Neural cell (in vitro differentiated cells): ENCODE results near the gene MRPL37. TPM values are rescaled to one million over a fixed set of nuclear protein-coding genes. Genes with fewer than 3 reads are reported as not detected.

Experiments used
- H2AFZ ChIP-seq: fragments of 200-600, 300-800 bp; sonication (generic), shearing (Covaris generic); 2 replicates; pipeline ENCODE4 v1.6.0; 2014; ENCODE audit warnings: low read depth, mild to moderate bottlenecking, antibody characterized with exemption, low read length, moderate library complexity
- H3F3A ChIP-seq: fragments of 200-600 bp; shearing (Covaris generic); 2 replicates; pipeline ENCODE4 v1.6.1; 2016; ENCODE audit warnings: mild to moderate bottlenecking, moderate library complexity, mixed read lengths, antibody characterized with exemption, low read length; ENCODE audit not compliant: insufficient read depth, poor library complexity, severe bottlenecking
- H3K27ac ChIP-seq: fragments of 200-600, 300-800 bp; sonication (generic), shearing (Covaris generic); 2 replicates; pipeline ENCODE4 v1.5.1; 2014; ENCODE audit warnings: mild to moderate bottlenecking, low read length, moderate library complexity
- H3K27me3 ChIP-seq: fragments of 300-800, 200-600 bp; sonication (generic), shearing (Covaris generic); 2 replicates; pipeline ENCODE4 v1.6.0; 2014; ENCODE audit warnings: mild to moderate bottlenecking, low read depth, low read length, moderate library complexity; ENCODE audit not compliant: insufficient read depth
- H3K36me3 ChIP-seq: fragments of 300-800, 200-600 bp; sonication (generic), shearing (Covaris generic); 2 replicates; pipeline ENCODE4 v1.5.1; 2014; ENCODE audit warnings: mild to moderate bottlenecking, antibody characterized with exemption, low read length, moderate library complexity; ENCODE audit not compliant: insufficient read depth
- H3K4me2 ChIP-seq: fragments of 300-800, 200-600 bp; sonication (generic), shearing (Covaris generic); 2 replicates; pipeline ENCODE4 v1.6.0; 2014; ENCODE audit warnings: mild to moderate bottlenecking, low read length
- H3K4me3 ChIP-seq: fragments of 300-800, 200-600 bp; sonication (generic), shearing (Covaris generic); 2 replicates; pipeline ENCODE4 v1.5.1; 2014; ENCODE audit warnings: mild to moderate bottlenecking, low read length, moderate library complexity
- H3K79me2 ChIP-seq: fragments of 200-600 bp; shearing (Covaris generic); replicated peaks from 2 replicates; pipeline ENCODE4 v1.6.0; 2014; ENCODE audit warnings: mild to moderate bottlenecking, low read length, moderate library complexity; ENCODE audit not compliant: insufficient read depth
- H3K9ac ChIP-seq: fragments of 300-800, 200-600 bp; sonication (generic), shearing (Covaris generic); 2 replicates; pipeline ENCODE4 v1.6.1; 2016; ENCODE audit warnings: mild to moderate bottlenecking, low read length, mixed read lengths
- H3K9me2 ChIP-seq: fragments of 200-600 bp; shearing (Covaris generic); 2 replicates; pipeline ENCODE4 v1.6.1; 2016; ENCODE audit warnings: mild to moderate bottlenecking, low read length, mixed read lengths; ENCODE audit not compliant: insufficient read depth
- H3K9me3 ChIP-seq: fragments of 200-600, 300-800 bp; sonication (generic), shearing (Covaris generic); 2 replicates; pipeline ENCODE4 v1.6.1; 2016; ENCODE audit warnings: mild to moderate bottlenecking, mixed run types, low read length, moderate library complexity, mixed read lengths
- H4K20me1 ChIP-seq: fragments of 200-600 bp; shearing (Covaris generic); 2 replicates; pipeline ENCODE4 v1.6.1; 2016; ENCODE audit warnings: mild to moderate bottlenecking, mixed run types; ENCODE audit not compliant: insufficient read depth
- EP300 ChIP-seq: fragments of 450-650 bp; conservative IDR thresholded peaks from 2 replicates; pipeline ENCODE4 v1.6.1; 2014; ENCODE audit warnings: antibody characterized with exemption, mild to moderate bottlenecking, moderate library complexity; ENCODE audit not compliant: poor library complexity, severe bottlenecking
- EZH2 ChIP-seq: fragments of 200-600, 300-800 bp; shearing (Covaris generic), sonication (generic); IDR thresholded peaks from 2 replicates; pipeline ENCODE4 v1.6.1; 2014; ENCODE audit warnings: antibody characterized with exemption, low read length, borderline replicate concordance, mild to moderate bottlenecking; ENCODE audit not compliant: insufficient read depth, poor library complexity, severe bottlenecking
- MXI1 ChIP-seq: fragments of 450-650 bp; conservative IDR thresholded peaks from 2 replicates; pipeline ENCODE4 v1.6.1; 2014; ENCODE audit warnings: antibody characterized with exemption, mild to moderate bottlenecking; ENCODE audit not compliant: poor library complexity, severe bottlenecking
- POLR2AphosphoS5 ChIP-seq: IDR thresholded peaks from 2 replicates; pipeline ENCODE4 v1.6.1; 2012
- RAD21 ChIP-seq: fragments of 450-650 bp; conservative IDR thresholded peaks from 2 replicates; pipeline ENCODE4 v1.6.1; 2014; ENCODE audit warnings: antibody characterized with exemption, mild to moderate bottlenecking, moderate library complexity
- SMC3 ChIP-seq: fragments of 450-650 bp; conservative IDR thresholded peaks from 2 replicates; pipeline ENCODE4 v1.6.1; 2014; ENCODE audit warnings: antibody characterized with exemption, mild to moderate bottlenecking, moderate library complexity; ENCODE audit not compliant: poor library complexity
- TAF1 ChIP-seq: IDR thresholded peaks from 2 replicates; pipeline ENCODE4 v1.6.1; 2012; ENCODE audit warnings: low read depth
- polyA plus RNA-seq: library from polyadenylated mRNA; depleted of rRNA; stranded (reverse); fragments of >200 nt; gene quantifications from 2 replicates; pipeline ENCODE4 v1.2.3, GENCODE V29; 2014
- TF ChIP-seq, protein P1 (sequence below): IDR thresholded peaks from 2 replicates; pipeline ENCODE4 v1.6.1; 2012; ENCODE audit warnings: borderline replicate concordance
- TF ChIP-seq, protein P2 (sequence below): fragments of 450-650 bp; IDR thresholded peaks from 2 replicates; pipeline ENCODE4 v1.5.1; 2014; ENCODE audit warnings: antibody characterized with exemption, mild to moderate bottlenecking, moderate library complexity; ENCODE audit not compliant: poor library complexity, severe bottlenecking

MRPL37 gene
- polyA plus RNA-seq, 1 donor from 2014 or later = 24.3 TPM

DNA sequence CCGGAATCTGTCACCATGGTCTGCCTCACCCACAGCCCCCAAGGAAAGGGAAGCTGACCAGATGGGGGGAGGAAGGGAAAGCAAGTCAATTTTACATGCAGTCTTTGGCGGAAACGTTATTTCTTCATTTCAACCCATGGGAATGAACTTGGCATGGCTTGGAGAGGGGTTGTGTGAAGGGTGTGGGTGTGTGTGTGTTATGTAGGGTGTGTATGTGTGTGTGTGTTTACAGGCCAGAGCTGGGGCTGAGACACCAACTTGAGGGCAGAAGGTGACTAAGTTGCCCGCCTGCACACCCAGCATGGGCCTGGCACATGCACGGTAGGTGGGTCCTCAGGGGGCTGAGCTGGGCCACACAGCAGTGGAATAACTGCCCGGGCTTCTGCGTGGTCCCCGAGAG, 65.2 kb downstream of the MRPL37 start:
- Histone ChIP-seq H3K79me2 (peaks cover 51% of the 10 kb centered on the region), H3K27me3 (no peaks in the 10 kb centered on the region), H3K4me2 (no peak overlapping the region), H3K9me3 (no peaks in the 10 kb centered on the region), H3K4me3 (no peak overlapping the region), H3K9me2 (no peaks in the 10 kb centered on the region), H3K36me3 (no peaks in the 10 kb centered on the region), H3K27ac (no peak overlapping the region), H4K20me1 (peaks cover 11% of the 10 kb centered on the region), H3K9ac (no peak overlapping the region), H3F3A (no peaks in the 10 kb centered on the region), H2AFZ (no peak overlapping the region)
- TF ChIP-seq POLR2AphosphoS5 = no peak

DNA sequence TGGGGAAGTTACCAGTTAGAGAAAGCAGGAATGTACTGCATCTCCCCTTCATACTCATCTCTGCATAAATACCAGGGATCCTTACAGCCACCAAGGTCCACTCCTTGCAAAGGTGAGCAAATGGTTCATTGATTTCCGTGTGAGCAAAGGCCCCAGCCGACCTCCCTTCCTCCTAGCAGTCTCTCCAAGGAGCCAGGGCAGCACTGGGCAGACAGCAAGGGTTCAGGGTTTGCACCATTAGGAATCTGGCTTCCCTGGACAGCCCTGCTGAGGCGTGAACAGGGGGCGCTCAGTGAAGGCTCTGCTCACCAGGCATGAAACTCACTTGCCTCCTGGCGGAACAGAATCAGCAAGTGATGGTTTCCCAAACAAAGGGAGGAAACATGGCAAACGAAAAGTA, 65.7 kb downstream of the MRPL37 start:
- Histone ChIP-seq H4K20me1 (peaks cover 8% of the 10 kb centered on the region), H3K79me2 (peaks cover 56% of the 10 kb centered on the region), H3F3A (no peaks in the 10 kb centered on the region), H3K9me3 (no peaks in the 10 kb centered on the region), H2AFZ (no peak overlapping the region), H3K36me3 (no peaks in the 10 kb centered on the region), H3K9ac (no peak overlapping the region), H3K27ac (no peak overlapping the region), H3K27me3 (no peaks in the 10 kb centered on the region), H3K4me2 (no peak overlapping the region), H3K9me2 (no peaks in the 10 kb centered on the region), H3K4me3 (no peak overlapping the region)
- no peak for TF ChIP-seq MXI1
- no peak for TF ChIP-seq EZH2
- TF ChIP-seq POLR2AphosphoS5 = no peak
- no peak for TF ChIP-seq SMC3
- TF ChIP-seq, protein P1, sequence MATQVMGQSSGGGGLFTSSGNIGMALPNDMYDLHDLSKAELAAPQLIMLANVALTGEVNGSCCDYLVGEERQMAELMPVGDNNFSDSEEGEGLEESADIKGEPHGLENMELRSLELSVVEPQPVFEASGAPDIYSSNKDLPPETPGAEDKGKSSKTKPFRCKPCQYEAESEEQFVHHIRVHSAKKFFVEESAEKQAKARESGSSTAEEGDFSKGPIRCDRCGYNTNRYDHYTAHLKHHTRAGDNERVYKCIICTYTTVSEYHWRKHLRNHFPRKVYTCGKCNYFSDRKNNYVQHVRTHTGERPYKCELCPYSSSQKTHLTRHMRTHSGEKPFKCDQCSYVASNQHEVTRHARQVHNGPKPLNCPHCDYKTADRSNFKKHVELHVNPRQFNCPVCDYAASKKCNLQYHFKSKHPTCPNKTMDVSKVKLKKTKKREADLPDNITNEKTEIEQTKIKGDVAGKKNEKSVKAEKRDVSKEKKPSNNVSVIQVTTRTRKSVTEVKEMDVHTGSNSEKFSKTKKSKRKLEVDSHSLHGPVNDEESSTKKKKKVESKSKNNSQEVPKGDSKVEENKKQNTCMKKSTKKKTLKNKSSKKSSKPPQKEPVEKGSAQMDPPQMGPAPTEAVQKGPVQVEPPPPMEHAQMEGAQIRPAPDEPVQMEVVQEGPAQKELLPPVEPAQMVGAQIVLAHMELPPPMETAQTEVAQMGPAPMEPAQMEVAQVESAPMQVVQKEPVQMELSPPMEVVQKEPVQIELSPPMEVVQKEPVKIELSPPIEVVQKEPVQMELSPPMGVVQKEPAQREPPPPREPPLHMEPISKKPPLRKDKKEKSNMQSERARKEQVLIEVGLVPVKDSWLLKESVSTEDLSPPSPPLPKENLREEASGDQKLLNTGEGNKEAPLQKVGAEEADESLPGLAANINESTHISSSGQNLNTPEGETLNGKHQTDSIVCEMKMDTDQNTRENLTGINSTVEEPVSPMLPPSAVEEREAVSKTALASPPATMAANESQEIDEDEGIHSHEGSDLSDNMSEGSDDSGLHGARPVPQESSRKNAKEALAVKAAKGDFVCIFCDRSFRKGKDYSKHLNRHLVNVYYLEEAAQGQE = no peak
- no peak for TF ChIP-seq EP300

DNA sequence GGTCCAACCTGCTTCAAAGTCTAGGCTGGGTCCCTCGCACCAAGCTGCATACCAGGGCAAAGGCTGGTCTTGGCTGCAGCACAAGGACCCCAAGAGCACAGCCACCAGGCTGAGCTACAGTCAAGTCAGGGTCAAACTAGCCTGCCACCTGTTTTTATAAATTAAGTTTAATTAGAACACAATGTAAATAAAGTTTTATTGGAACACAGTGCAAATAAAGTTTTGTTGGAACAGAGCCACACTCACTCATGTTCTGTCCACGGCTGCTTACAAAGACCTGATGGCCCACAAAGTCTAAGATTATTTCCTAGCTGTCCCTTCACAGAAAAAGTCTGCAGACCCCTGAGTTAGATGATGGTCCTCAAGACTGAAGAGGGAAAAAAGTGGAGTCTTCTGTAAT, 66.2 kb downstream of the MRPL37 start:
- TF ChIP-seq TAF1 = no peak
- no peak for TF ChIP-seq RAD21
- TF ChIP-seq, protein P1 = no peak
- TF ChIP-seq SMC3 = no peak
- TF ChIP-seq EP300 = no peak
- TF ChIP-seq, protein P2, sequence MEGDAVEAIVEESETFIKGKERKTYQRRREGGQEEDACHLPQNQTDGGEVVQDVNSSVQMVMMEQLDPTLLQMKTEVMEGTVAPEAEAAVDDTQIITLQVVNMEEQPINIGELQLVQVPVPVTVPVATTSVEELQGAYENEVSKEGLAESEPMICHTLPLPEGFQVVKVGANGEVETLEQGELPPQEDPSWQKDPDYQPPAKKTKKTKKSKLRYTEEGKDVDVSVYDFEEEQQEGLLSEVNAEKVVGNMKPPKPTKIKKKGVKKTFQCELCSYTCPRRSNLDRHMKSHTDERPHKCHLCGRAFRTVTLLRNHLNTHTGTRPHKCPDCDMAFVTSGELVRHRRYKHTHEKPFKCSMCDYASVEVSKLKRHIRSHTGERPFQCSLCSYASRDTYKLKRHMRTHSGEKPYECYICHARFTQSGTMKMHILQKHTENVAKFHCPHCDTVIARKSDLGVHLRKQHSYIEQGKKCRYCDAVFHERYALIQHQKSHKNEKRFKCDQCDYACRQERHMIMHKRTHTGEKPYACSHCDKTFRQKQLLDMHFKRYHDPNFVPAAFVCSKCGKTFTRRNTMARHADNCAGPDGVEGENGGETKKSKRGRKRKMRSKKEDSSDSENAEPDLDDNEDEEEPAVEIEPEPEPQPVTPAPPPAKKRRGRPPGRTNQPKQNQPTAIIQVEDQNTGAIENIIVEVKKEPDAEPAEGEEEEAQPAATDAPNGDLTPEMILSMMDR = no peak
- peaks cover 62% of the 10 kb centered on the region for H3K79me2 ChIP-seq
- H3K9me3 ChIP-seq = no peaks in the 10 kb centered on the region
- H3K9ac ChIP-seq = no peak overlapping the region
- no peaks in the 10 kb centered on the region for H3K27me3 ChIP-seq
- H3K4me3 ChIP-seq = no peak overlapping the region
- H3K9me2 ChIP-seq = no peaks in the 10 kb centered on the region
- no peaks in the 10 kb centered on the region for H3F3A ChIP-seq
- no peaks in the 10 kb centered on the region for H3K36me3 ChIP-seq
- H3K27ac ChIP-seq = no peak overlapping the region
- no peak overlapping the region for H3K4me2 ChIP-seq
- H4K20me1 ChIP-seq = peaks cover 8% of the 10 kb centered on the region
- no peak overlapping the region for H2AFZ ChIP-seq
